H1 (cell line): ENCODE data around the gene FAM234A. TPM values are rescaled to one million over a fixed set of nuclear protein-coding genes. Genes with fewer than 3 reads are reported as not detected.
A peak's percentile ranks its signal among the peaks of the same experiment; 100 is the strongest.

Experiments used
- CTCF ChIA-PET: fragments of 300-600 bp; sonication (Branson Sonifier 250); formaldehyde crosslinking; loops from one replicate; lab custom pipeline; 2021; ENCODE audit not compliant: partially characterized antibody; lab: Charles Lee
- POLR2A ChIA-PET: fragments of 300-600 bp; sonication (Branson Sonifier 250); formaldehyde crosslinking; loops from one replicate; lab custom pipeline; 2021; ENCODE audit warnings: inconsistent platforms; ENCODE audit not compliant: partially characterized antibody; lab: Charles Lee
- DNase-seq, 2 experiments: peaks; one replicate each; pipeline versions ENCODE4 v3.0.0 to v3.0.0-alpha.2; 2010 to 2022; ENCODE audit warnings: low spot score in 2 of 2, low read depth in 1 of 2, mixed read lengths in 1 of 2
- FAIRE-seq: peaks from 2 replicates; lab custom pipeline; 2011; peaks lifted over from hg19 to GRCh38; lab: Jason Lieb, UNC
- H2AFZ ChIP-seq: 2 replicates; pipeline ENCODE4 v1.8.1; 2012; ENCODE audit warnings: low read length, inconsistent platforms
- H2AK5ac ChIP-seq: 2 replicates; pipeline ENCODE4 v1.6.1; 2013; ENCODE audit warnings: low read depth, low read length
- H2BK120ac ChIP-seq: replicated peaks from 2 replicates; pipeline ENCODE3; 2013; ENCODE audit warnings: low read depth, low read length, inconsistent platforms
- H2BK12ac ChIP-seq: 2 replicates; pipeline ENCODE4 v1.6.1; 2013; ENCODE audit warnings: low read depth, low read length
- H2BK15ac ChIP-seq: 2 replicates; pipeline ENCODE4 v1.6.1; 2013; ENCODE audit warnings: low read length
- H2BK20ac ChIP-seq: 2 replicates; pipeline ENCODE4 v1.6.1; 2013; ENCODE audit warnings: low read length
- H2BK5ac ChIP-seq: 2 replicates; pipeline ENCODE4 v1.6.1; 2013; ENCODE audit warnings: low read depth, low read length
- H3K14ac ChIP-seq: 2 replicates; pipeline ENCODE4 v1.6.1; 2013; ENCODE audit warnings: inconsistent platforms; ENCODE audit not compliant: insufficient read length
- H3K18ac ChIP-seq: 2 replicates; pipeline ENCODE4 v1.6.1; 2013; ENCODE audit warnings: low read length; ENCODE audit errors: extremely low read depth
- H3K23ac ChIP-seq: 2 replicates; pipeline ENCODE4 v1.6.1; 2013; ENCODE audit warnings: inconsistent platforms; ENCODE audit not compliant: insufficient read length
- H3K23me2 ChIP-seq: 2 replicates; pipeline ENCODE4 v1.6.1; 2013; ENCODE audit warnings: low read depth, low read length
- H3K27ac ChIP-seq: 2 replicates; pipeline ENCODE4 v1.6.1; 2011; ENCODE audit warnings: low read depth, low read length, inconsistent platforms
- H3K27me3 ChIP-seq, 4 experiments: replicated peaks in 1 of 4; 1 replicate in 1 of 4; 2 replicates in 3 of 4; pipeline versions ENCODE4 v1.6.1 to v1.8.1; 2011 to 2013; ENCODE audit warnings: low read length in 3 of 4, mild to moderate bottlenecking in 3 of 4, inconsistent platforms in 2 of 4, mixed read lengths in 2 of 4, moderate library complexity in 1 of 4; ENCODE audit not compliant: control insufficient read depth in 3 of 4, insufficient read depth in 3 of 4; ENCODE audit errors: extremely low read depth in 1 of 4
- H3K36me3 ChIP-seq, 4 experiments: 2 replicates each; pipeline versions ENCODE4 v1.6.1 to v1.8.1; 2011 to 2013; ENCODE audit warnings: mild to moderate bottlenecking in 4 of 4, low read length in 3 of 4, moderate library complexity in 2 of 4, control low read depth in 1 of 4, inconsistent platforms in 1 of 4; ENCODE audit not compliant: insufficient read depth in 4 of 4, control insufficient read depth in 2 of 4
- H3K4ac ChIP-seq: replicated peaks from 2 replicates; pipeline ENCODE3; 2013; ENCODE audit warnings: low read length, low read depth, mixed read lengths, inconsistent platforms; ENCODE audit not compliant: insufficient read length
- H3K4me1 ChIP-seq, 4 experiments: replicated peaks in 1 of 4; 1 replicate in 1 of 4; 2 replicates in 3 of 4; pipeline versions ENCODE4 v1.6.1 to v1.8.1; 2011 to 2013; ENCODE audit warnings: low read length in 3 of 4, inconsistent platforms in 2 of 4, mixed read lengths in 1 of 4; ENCODE audit not compliant: insufficient read depth in 4 of 4, control insufficient read depth in 3 of 4
- H3K4me2 ChIP-seq, 2 experiments: 2 replicates each; pipeline versions ENCODE4 v1.6.1 to v1.8.1; 2011 to 2013; ENCODE audit warnings: low read depth in 2 of 2, low read length in 2 of 2, control low read depth in 1 of 2, inconsistent platforms in 1 of 2, mild to moderate bottlenecking in 1 of 2; ENCODE audit not compliant: insufficient read depth in 1 of 2
- H3K4me3 ChIP-seq, 4 experiments: fragments of 200-600, 300-600 bp in 1 of 4; sonication (generic), shearing (Covaris generic), sonication (Bioruptor Twin) in 1 of 4; 2 replicates each; pipeline versions ENCODE4 v1.5.1 to v1.8.1; 2011 to 2016; ENCODE audit warnings: low read length in 4 of 4, low read depth in 3 of 4, control low read depth in 2 of 4, inconsistent platforms in 2 of 4, mild to moderate bottlenecking in 2 of 4, mixed read lengths in 1 of 4, moderate library complexity in 1 of 4; ENCODE audit not compliant: insufficient read depth in 2 of 4; ENCODE audit errors: extremely low read depth in 1 of 4
- H3K56ac ChIP-seq: replicated peaks from 2 replicates; pipeline ENCODE3; 2013; ENCODE audit warnings: low read depth, mild to moderate bottlenecking, mixed read lengths, low read length, inconsistent platforms; ENCODE audit not compliant: insufficient read length
- H3K79me1 ChIP-seq: 2 replicates; pipeline ENCODE4 v1.6.1; 2013; ENCODE audit warnings: low read depth, low read length, control low read depth
- H3K79me2 ChIP-seq, 2 experiments: 2 replicates each; pipeline versions ENCODE4 v1.6.1 to v1.8.1; 2012 to 2013; ENCODE audit warnings: low read length in 2 of 2, mild to moderate bottlenecking in 2 of 2, inconsistent platforms in 1 of 2; ENCODE audit not compliant: insufficient read depth in 2 of 2, control insufficient read depth in 1 of 2
- H3K9ac ChIP-seq, 4 experiments: replicated peaks in 1 of 4; 1 replicate in 1 of 4; 2 replicates in 3 of 4; pipeline versions ENCODE4 v1.6.1 to v1.8.1; 2011 to 2013; ENCODE audit warnings: low read depth in 3 of 4, low read length in 3 of 4, control low read depth in 2 of 4, mild to moderate bottlenecking in 2 of 4, moderate library complexity in 2 of 4, inconsistent platforms in 1 of 4; ENCODE audit errors: extremely low read depth in 1 of 4
- H3K9me3 ChIP-seq, 2 experiments: 2 replicates each; pipeline versions ENCODE4 v1.6.1 to v1.8.1; 2012 to 2013; ENCODE audit warnings: mild to moderate bottlenecking in 2 of 2, moderate library complexity in 2 of 2, control low read depth in 1 of 2, inconsistent platforms in 1 of 2, low read depth in 1 of 2, low read length in 1 of 2, mixed read lengths in 1 of 2; ENCODE audit not compliant: insufficient read depth in 2 of 2
- H4K20me1 ChIP-seq, 2 experiments: replicated peaks in 1 of 2; 2 replicates each; pipeline versions ENCODE3 to v1.8.1; 2011 to 2013; ENCODE audit warnings: inconsistent platforms in 2 of 2, low read length in 2 of 2, mild to moderate bottlenecking in 1 of 2; ENCODE audit not compliant: insufficient read depth in 2 of 2, control insufficient read depth in 1 of 2
- H4K5ac ChIP-seq: 2 replicates; pipeline ENCODE4 v1.6.1; 2013; ENCODE audit warnings: low read length, low read depth, mixed read lengths, inconsistent platforms; ENCODE audit not compliant: insufficient read length
- H4K8ac ChIP-seq: 2 replicates; pipeline ENCODE4 v1.8.0; 2013; ENCODE audit warnings: mild to moderate bottlenecking, moderate library complexity, low read length, inconsistent platforms; ENCODE audit not compliant: insufficient read depth; ENCODE audit errors: extremely low read depth
- H4K91ac ChIP-seq: replicated peaks from 2 replicates; pipeline ENCODE3; 2013; ENCODE audit warnings: low read length, mixed read lengths, inconsistent platforms; ENCODE audit not compliant: insufficient read length
- BCL11A ChIP-seq, 2 experiments: IDR thresholded peaks; one replicate each; pipeline ENCODE4 v1.6.1; 2011; ENCODE audit warnings: low read depth in 2 of 2, low read length in 2 of 2, mild to moderate bottlenecking in 2 of 2
- CBX8 ChIP-seq: fragments of 300-800, 300-1000 bp; sonication (generic); IDR thresholded peaks from 2 replicates; pipeline ENCODE4 v1.7.1; 2016; ENCODE audit warnings: low read depth, low read length, borderline replicate concordance
- CHD2 ChIP-seq: IDR thresholded peaks from 2 replicates; pipeline ENCODE4 v1.6.1; 2012; ENCODE audit warnings: low read length, improper control_type of control experiment
- CTCF ChIP-seq, 3 experiments: IDR thresholded peaks; 1 replicate in 2 of 3; 2 replicates in 1 of 3; pipeline versions ENCODE4 v1.5.1 to v1.6.1; 2011; ENCODE audit warnings: low read length in 3 of 3, mild to moderate bottlenecking in 3 of 3, inconsistent platforms in 2 of 3, low read depth in 1 of 3, moderate library complexity in 1 of 3; ENCODE audit not compliant: insufficient read depth in 1 of 3; ENCODE audit errors: control extremely low read depth in 1 of 3
- EZH2 ChIP-seq: fragments of 200-600 bp; sonication (generic); IDR thresholded peaks from 2 replicates; pipeline ENCODE4 v1.7.1; 2012; ENCODE audit warnings: low read depth, mild to moderate bottlenecking, moderate library complexity, low read length, inconsistent platforms; ENCODE audit not compliant: severe bottlenecking
- KDM4A ChIP-seq: IDR thresholded peaks from one replicate; pipeline ENCODE4 v1.7.1; 2012; ENCODE audit warnings: low read depth, mild to moderate bottlenecking, moderate library complexity, low read length, inconsistent platforms; ENCODE audit not compliant: severe bottlenecking
- NANOG ChIP-seq: IDR thresholded peaks from 2 replicates; pipeline ENCODE4 v1.6.1; 2011; ENCODE audit warnings: low read length, low read depth, mild to moderate bottlenecking, inconsistent platforms; ENCODE audit not compliant: insufficient read depth, poor library complexity, severe bottlenecking
- RBBP5 ChIP-seq: IDR thresholded peaks from 2 replicates; pipeline ENCODE4 v1.7.1; 2012; ENCODE audit warnings: low read depth, mild to moderate bottlenecking, inconsistent platforms, low read length, moderate library complexity, borderline replicate concordance
- SIX5 ChIP-seq: IDR thresholded peaks from 2 replicates; pipeline ENCODE4 v1.6.1; 2011; ENCODE audit warnings: mild to moderate bottlenecking, low read depth, low read length
- WGBS, 2 experiments: shearing (Covaris generic) in 1 of 2; methylation state at CpG; one replicate each; pipeline versions ENCODE4 v1.1.6 to v1.1.7; 2013 to 2015; ENCODE audit warnings: low lambda C conversion rate in 2 of 2, mixed read lengths in 2 of 2, inconsistent platforms in 1 of 2, low coverage in 1 of 2, missing lambda C conversion rate in 1 of 2; ENCODE audit not compliant: insufficient replicate concordance in 2 of 2, insufficient coverage in 1 of 2, insufficient read length in 1 of 2; ENCODE audit errors: extremely low coverage in 1 of 2, missing lambda C conversion rate in 1 of 2; 5-methylcytosine and 5-hydroxymethylcytosine counted together
- polyA plus RNA-seq, 7 experiments: library from polyadenylated mRNA; depleted of rRNA in 3 of 7; stranded (reverse) in 5 of 7; unstranded in 2 of 7; fragments of >200 nt in 5 of 7; fragments of 200-250 nt in 2 of 7; gene quantifications; 1 replicate in 5 of 7; 2 replicates in 1 of 7; 4 replicates in 1 of 7; pipeline versions ENCODE4 v1.2.1 to v1.2.3, GENCODE V29; 2011 to 2013; ENCODE audit warnings: missing spikeins in 2 of 7, mixed read lengths in 2 of 7
- total RNA-seq: library from RNA; stranded (reverse); fragmentation: NEBNext Ultra II Directional; extraction: Animal tissue kit (Norgen Biotek cat#: 25700); gene quantifications from 2 replicates; pipeline ENCODE4 v1.2.1, GENCODE V29; 2021

The FAM234A gene
- total and polyA plus RNA-seq, 2 of the 8 experiments (the other 6 are each of a cell fraction or from before 2014, with no cell fraction given) = 80.6 to 104 TPM

GRCh38 chr16:275041-275641, 40.5 kb downstream of the FAM234A start:
- Histone ChIP-seq H3K9ac (no peak overlapping the region), H3K4me1 (peaks cover 0 to 6% (median 4%) of the 10 kb centered on the region in 4 experiments; a peak in 5 of 7 replicates), H2BK15ac (no peak overlapping the region), H3K23ac (no peak overlapping the region), H2AFZ (peak overlapping the region; percentile 20; the same call in 1 of the 2 replicates), H2BK20ac (no peak overlapping the region), H3K79me1 (no peaks in the 10 kb centered on the region), H3K4me2 (peak overlapping the region; percentile 85 to 100), H4K20me1 (peaks cover 0 to 3% of the 10 kb centered on the region in 2 experiments), H3K27me3 (peaks cover 11 to 39% (median 35%) of the 10 kb centered on the region in 4 experiments), H3K14ac (no peak overlapping the region), H2AK5ac (no peak overlapping the region), H3K56ac (no peak overlapping the region), H3K18ac (no peak overlapping the region), H4K5ac (no peak overlapping the region), H3K23me2 (peaks cover 7% of the 10 kb centered on the region; the same call in 1 of the 2 replicates), H4K8ac (peak overlapping the region; percentile 51; the same call in 1 of the 2 replicates), H3K79me2 (no peaks in the 10 kb centered on the region), H3K9me3 (no peaks in the 10 kb centered on the region), H3K27ac (no peak overlapping the region), H3K4me3 (peak overlapping the region; percentile 30 to 65 (median 49)), H3K4ac (no peak overlapping the region), H2BK12ac (no peak overlapping the region), H4K91ac (no peak overlapping the region), H3K36me3 (no peaks in the 10 kb centered on the region), H2BK120ac (no peak overlapping the region), H2BK5ac (no peak overlapping the region)
- ChIA-PET CTCF (interaction anchor here (0.5 kb wide), 1 partner anchor 117 kb away, joined by 3 read pairs; no protein-coding TSS in a partner anchor), POLR2A (interaction anchor here (2.7 kb wide), 1 partner anchor 9 kb away, joined by 6 read pairs; no protein-coding TSS in a partner anchor)
- WGBS, 2 experiments = 6% methylated on average over 45 of the region's 58 CpGs; no CpG with 5 or more reads in 1 of the 2 experiments
- DNase-seq (no peak), FAIRE-seq (no peak)
- TF ChIP-seq KDM4A (peak; percentile 96), CBX8 (no peak), NANOG (no peak), SIX5 (no peak), BCL11A (IDR thresholded peaks at IDR 0.05; ENCODE audit: low read depth in 2 of 2, low read length in 2 of 2) (no peak), CTCF (IDR thresholded peaks at IDR 0.05; ENCODE audit: control extremely low read depth in 1 of 3, insufficient read depth in 1 of 3, low read depth in 1 of 3, low read length in 3 of 3) (no peak), RBBP5 (0 out of 2 replicates have a peak, but pooled peaks have one; percentile 35), CHD2 (no peak), EZH2 (peak; percentile 78)
